SW 1271 (cell line): Measurements from ENCODE around the gene GLCCI1.
A peak's percentile ranks its signal among the peaks of the same experiment; 100 is the strongest.
"Not testable (repeated sequence)": the region's sequence is repeated elsewhere in the genome, so short reads cannot be mapped to it uniquely, and the experiment has no call there.

Experiments
- DNase-seq, 2 experiments: peaks; one replicate each; lab custom pipeline; 2025; lab: John Stamatoyannopoulos, UW

The GLCCI1 gene

DNA sequence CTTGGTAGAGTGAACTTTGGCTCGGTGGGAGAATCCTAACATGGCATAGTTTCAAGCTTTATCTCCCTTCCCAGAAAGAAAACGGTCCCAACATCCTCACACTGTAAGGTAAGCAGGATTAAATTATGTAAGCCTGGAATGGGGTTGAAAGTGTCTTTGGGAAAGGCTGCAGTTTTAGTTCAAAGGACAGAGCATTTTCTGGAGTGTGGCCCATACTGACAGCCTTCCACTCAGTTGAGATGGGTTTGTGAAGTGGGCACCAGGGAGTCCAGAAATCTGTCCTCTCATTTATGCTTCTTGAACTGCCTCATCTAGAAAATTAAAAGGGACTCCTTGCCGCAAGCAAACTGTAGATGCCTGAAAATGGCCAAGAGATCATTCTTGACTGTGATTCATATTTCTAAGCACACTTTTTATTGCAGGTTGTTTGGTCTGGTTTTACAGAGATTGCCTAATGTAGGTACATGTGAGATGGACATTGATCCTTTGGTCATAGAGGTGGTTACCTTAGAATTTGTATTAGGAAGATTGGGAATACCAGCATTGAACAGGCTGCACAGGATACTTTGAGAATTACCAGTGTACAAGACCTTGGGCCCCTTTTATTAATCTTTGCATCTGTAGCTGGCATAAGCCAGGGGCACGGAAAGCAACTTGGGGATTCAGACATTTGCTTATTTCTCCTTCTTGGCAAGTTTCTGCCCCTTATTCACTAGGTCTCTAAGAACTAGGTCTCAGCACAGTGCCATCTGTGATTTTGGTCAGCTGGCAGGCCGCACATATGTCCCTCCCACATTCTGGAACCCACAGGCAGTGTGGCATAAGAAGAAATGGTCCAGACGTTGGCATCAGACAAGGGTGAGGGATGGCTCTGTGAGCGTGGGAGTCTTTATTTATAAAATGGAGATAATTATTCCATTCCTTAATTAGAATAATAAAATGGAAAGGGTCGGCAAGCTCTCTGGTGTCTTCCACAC lies 125.9 kb downstream of the GLCCI1 start:
- no peak for DNase-seq

DNA sequence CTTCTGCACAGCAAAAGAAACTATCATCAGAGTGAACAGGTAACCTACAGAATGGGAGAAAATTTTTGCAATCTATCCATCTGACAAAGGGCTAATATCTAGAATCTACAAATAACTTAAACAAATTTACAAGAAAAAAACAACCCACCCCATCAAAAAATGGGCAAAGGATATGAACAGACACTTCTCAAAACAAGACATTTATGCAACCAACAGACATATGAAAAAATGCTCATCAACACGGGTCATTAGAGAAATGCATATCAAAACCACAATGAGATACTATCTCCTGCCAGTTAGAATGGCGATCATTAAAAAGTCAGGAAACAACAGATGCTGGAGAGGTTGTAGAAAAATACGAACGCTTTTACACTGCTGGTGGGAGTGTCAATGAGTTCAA lies 132.7 kb downstream of the GLCCI1 start:
- not testable (repeated sequence) for DNase-seq

DNA sequence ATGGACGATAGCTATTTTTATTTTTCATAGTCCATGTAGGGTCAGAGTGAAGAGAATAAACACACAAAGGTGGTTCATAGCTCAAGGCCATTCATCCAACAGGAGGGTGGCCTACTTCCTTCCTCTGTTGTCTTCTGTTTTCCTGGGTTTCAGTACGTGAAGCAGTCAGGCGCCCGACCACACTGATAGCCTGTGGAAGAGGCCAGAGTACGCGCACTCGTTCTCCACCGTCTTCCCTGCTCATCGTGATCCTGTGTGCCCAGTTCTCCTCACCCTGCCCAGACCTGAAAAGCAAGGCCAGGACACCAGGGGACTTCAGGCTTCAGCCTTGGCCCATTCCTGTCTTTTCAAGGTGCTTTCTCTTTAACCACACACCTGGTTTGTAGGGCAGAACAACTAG lies 134.7 kb downstream of the GLCCI1 start:
- DNase-seq, result no peak

DNA sequence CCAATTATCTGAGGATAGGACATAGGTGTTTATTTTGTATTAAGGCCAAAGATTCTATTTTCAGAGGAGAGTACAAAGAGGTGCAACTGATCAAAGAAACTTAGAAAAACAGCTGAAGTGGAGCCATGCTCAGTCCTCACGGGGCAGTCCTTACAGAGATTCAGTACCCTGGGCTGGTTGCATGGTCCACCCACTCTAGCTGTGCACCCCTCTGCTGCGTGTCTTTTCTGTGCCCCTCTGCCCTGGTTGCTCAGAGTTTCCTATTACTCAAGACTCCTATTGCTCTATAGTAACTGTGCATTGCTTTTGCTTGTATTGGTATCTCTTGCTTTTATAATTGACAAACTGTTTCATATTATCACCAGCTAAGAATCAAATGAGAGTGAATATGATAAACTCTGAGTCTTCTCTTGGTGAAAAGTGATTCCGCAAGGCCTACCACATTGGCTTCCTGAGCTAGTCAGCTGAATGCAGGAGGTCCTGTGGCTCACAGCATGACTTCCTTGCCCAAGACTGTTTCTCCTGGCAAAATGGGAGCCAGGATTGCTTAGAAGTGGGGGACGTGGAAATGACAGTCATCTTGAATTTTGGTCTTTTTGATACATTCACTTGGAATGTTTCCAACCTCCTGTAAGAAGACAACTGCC lies 137.0 kb downstream of the GLCCI1 start:
- no peak for DNase-seq

DNA sequence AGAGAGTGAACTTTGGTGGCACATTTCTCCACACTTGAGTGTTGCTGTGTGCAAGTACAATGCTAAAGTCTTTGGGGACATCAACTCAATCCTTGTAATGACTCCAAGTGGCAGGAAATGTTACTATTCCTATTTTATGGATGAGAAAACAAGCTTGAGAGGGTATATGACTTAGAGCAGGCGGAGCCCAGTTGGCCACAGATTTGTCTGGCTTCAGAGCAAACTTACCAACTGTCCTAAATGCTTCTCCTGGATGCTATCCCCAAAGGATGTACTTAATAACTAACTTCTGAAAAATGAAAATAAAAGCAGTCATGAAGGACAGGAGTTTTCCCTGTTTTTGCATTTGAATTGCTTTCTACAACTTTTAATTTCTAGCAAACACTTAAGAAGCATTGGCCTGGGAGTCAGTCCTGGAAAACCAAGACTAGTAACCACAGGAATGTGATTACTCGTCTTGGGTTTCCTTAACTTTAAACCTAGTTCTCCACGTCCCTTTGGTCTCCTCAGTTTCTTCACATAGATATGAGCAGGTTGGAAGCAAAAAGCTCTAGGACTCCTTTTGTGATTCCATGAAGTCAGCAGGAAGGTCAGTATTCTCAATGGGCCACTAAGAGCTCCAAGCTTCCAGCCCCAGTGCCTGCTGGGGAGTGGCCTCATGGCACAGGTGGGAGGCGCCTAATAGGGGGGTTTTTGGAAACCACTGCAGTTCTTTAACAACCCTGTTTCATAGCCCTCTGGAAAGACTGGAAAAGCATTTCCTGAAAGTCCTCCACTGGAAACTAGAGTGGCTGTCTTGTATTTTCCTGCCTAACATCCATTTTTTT lies 140.8 kb downstream of the GLCCI1 start:
- DNase-seq, result peak in 1 of 2 experiments; percentile 21

DNA sequence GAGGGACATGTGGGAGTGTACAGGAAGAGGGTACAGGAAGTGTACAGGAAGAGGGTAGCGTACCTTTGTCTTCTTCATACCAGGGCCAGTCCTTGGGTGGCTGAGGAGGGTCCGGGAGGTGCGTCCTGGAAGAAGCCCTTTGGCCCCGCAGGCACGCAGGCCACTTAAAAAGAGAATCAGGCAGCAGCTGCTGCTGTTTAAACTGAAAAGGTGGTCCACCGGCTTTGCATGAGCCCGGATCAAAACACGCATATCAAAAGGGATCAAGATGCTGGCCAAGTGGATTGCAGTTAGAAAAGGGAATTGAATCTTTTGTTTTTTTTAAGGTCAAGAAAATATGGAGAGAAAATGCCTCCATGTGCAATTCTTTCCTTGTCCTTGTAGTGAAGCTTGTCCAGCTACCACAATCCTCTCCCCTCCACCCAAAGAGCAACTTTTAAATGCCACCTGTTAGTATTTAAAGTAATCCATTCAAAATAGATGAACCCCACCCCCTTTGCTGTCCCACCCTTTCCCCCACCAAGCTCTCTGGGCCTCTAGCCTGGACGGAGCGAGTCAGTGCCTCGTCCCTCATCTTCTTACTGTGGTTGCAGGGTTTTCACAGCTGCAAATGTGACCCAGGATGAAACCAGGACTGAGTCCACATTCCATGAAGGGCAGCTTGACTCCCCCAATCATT lies 142.8 kb downstream of the GLCCI1 start:
- no peak for DNase-seq

DNA sequence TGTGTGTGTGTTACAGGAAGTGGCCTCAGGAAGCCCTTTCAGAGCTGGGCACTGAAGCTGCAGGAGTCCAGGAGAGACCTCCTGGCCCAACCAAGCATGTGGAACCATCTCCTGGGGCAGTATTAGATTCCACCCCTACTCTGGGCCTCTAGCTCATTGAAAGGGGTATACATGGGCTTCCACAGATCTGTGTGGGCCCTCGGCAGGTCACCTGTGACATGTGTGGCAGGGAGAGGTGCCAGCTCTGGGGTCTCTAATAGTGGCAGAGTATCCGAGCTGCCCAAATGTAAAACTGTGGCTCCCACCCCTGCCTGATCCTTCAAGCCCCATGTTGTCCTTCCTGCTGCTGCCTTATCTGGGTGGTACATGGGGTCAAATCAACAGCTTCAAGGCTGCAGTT lies 144.1 kb downstream of the GLCCI1 start:
- no peak for DNase-seq

DNA sequence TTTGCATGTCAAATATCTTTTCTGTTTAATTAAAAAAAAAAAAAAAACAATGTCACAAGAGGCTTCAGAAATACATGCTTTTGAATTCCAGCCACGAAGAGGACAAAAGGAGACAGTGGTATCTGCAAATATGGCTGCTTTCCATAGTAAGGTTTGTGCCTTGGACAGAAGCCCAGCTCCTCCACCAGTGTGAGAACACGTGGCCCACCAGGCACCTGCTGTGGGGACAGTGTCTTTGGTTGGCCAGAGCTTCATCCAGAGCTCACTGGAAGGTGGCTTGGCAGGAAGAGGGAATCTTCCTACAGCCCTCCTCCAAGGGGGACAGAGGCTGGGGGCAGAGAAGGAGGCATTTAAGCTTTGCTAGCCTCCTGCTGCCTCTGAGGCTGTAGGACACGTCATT lies 144.6 kb downstream of the GLCCI1 start:
- no peak for DNase-seq

DNA sequence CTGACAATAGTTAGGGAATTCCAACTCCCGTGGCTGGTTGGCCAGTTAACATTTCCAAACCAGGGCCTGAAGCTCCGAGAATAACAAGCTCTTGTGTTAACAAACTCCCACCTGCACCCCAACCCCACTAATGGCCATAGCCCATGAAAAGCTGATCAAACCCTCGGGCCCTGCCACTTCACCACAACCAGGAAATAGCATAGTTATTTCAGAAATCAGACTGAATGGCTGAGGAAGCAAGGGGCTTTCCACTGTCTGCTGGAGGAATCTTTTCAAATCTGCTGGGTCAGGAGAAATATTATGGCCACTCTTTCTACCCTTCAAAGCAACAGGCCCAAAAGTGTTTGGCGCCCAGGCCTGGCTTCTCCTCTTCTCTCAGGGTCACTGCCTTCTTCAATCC lies 145.6 kb downstream of the GLCCI1 start:
- no peak for DNase-seq

DNA sequence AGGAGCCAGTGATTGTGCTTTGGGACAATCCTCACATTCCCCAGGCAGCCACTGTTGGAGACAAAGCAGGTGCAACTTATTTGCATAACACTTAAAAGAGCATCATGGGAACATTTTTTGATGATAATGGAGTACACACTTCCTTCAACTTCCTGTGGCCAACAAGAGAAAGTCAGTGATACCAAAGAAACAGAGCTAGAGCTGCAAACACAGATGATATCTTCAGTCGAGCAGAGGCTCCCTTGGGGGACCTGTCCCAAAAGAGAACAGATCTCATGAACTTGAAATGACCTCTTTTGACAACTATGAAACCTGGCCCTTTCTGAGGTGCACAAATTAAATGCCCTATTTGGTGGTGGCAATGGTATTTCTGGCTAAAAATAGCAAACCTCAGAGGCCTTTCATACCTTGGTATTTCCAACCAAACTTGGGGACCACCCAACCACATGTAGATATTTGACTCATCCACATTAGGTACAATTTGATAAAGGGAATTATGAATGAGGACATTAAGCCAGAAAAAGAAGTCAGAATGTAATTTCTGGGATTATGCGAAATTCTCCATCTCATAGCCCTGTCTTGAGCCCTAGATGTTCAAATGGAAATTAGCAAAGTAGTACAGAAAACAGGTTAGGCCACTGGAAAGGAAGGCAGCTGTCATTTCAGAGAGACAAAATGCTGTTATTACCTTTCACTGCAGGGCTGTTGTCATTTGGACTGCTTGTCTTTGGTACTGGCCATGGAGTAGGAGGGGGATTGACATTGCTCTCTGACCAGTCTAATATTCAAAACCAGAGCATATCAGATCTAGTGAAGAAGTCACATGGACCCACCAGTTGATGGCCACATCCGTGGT lies 147.2 kb downstream of the GLCCI1 start:
- no peak for DNase-seq

DNA sequence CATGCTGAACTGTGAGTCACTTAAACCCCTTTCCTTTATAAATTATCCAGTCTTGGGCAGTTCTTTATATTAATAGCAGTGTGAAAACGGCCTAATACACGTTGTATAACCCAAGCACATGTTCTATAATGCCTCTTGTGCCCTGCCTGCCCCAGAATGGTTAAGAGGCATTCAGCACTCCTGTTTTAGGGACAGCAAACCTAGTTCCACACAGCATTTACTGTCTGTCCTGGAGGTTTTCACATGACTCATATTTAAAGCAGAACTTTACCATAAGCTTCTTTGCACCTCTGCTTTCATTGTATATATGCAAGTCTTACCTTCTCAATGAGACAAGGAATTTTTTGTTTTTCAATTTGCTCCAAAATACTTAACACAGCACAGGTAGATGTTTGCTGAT lies 148.6 kb downstream of the GLCCI1 start:
- no peak for DNase-seq

DNA sequence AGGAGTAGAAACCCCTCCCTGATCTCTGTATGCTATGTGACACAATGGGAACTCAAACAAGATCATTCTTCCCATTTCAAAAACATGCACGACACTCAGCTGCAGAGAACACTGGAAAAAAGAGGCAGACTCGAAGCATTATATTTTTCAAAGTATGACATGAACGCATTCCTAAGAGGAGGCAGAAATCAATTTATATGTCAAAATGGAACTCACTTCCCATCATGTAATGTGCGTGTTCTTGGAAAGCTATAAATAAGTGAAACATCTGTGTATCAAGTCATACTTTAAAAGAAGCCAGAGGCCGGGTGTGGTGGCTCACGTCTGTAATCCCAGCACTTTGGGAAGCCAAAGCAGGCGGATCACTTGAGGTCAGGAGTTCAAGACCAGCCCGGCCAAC lies 150.7 kb downstream of the GLCCI1 start:
- no peak for DNase-seq

DNA sequence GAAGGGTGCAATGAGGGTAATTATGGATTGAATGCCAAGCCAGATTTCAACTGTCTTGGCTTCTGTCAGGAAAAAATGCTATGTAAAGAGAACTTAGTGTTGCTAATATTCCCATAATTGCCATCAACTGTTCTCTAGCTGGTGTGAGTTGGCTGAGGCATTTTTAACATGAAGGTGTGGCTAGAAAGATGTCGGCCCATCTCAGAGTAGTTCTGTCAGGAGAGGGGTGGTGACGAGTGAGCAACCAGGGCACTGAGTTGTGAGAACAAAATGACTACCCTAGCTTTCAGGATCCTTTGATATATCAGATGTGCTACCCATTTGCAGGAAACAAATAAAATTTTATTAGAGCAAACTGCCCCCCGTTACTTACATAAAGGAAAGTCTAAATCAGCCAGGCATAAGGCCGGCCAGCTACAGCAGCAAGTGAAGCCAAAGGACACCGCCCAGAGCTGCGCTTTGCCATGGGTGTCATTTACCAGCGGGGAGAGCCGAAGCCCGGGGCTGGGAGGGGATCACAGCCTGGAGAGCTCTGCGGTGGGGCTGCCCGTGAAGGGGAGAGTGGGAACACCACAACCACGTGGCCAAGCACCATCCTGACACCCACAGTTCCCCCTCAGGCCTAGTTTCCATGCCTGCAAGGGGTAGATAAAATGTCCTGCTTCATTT lies 151.9 kb downstream of the GLCCI1 start:
- DNase-seq, result no peak

DNA sequence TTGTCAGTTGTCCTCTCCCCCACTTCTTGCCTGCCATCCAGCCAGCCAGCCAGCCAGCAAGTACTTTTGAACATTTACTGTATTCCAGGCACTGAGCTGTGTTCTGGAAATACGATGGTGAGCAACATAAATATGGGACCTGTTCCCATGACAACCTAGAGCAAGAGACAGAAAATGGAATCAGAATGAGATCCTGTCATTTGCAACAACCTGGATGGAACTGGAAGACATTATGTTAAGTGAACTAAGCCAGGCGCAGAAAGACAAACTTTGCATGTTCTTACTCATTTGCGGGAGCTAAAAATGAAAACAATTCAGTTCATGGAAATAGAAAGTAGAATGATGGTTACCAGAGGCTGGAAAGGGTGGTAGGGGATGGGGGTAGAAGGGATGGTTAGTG lies 152.6 kb downstream of the GLCCI1 start:
- DNase-seq, result no peak

DNA sequence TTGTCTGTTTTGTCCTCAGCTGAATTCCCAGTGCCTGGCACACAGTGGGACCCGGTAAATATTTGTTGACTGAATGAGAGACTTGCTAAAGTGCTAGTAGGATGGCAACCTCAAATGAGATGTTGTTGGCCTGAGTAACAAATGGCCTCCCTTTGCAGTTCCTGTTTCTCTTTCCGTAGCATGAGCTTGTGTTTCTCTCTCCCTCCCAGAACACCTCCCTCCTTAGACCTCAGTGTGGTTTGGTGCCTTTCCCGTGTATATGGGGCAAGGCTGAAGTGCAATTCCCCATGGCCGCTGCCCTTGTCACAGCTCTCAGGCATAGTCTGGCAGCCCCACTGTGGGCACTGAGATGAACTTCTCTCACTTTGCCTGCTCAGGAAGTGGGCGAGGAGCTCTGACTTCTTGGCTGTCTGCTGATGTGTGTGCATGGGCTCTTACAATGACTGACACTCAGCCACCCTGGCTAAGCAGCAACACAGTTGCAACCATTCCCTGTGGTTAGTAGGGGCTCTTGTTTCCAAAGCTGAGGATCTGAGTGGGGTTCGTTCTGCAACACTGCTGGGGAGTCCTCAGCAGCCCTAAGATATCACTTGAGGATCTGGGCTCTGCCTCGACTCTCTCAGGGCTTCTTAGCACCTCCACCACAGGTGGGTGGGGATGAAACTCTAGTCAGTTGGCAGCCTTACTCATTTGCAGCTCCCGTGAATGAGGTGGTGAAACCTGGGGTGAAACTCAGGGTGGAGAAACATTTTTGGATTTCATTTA lies 157.3 kb downstream of the GLCCI1 start:
- no peak for DNase-seq

DNA sequence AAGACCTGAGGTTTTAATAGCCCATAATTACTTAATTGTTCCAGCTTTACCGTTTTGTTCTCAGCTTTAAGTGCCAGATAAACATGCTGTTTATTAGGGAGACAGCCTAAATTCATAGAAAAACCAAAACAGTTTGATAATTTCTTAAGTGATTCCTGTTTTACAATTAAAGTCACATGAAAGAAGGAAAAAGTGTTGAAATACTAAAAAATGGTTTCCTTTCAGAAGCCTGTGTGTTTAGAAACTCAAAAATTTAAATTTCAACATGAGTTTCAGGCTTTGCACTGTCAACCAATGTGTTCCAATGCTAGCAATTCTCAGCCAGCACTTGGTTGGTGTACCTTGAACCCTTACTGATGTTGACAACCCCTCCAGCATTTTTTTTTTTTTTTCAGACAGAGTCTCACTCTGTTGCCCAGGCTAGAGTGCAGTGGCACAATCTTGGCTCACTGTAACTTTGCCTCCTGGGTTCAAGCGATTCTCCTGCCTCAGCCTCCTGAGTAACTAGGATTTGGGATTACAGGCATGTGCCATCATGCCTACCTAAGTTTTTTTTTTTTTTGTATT lies 158.1 kb downstream of the GLCCI1 start:
- no peak for DNase-seq

DNA sequence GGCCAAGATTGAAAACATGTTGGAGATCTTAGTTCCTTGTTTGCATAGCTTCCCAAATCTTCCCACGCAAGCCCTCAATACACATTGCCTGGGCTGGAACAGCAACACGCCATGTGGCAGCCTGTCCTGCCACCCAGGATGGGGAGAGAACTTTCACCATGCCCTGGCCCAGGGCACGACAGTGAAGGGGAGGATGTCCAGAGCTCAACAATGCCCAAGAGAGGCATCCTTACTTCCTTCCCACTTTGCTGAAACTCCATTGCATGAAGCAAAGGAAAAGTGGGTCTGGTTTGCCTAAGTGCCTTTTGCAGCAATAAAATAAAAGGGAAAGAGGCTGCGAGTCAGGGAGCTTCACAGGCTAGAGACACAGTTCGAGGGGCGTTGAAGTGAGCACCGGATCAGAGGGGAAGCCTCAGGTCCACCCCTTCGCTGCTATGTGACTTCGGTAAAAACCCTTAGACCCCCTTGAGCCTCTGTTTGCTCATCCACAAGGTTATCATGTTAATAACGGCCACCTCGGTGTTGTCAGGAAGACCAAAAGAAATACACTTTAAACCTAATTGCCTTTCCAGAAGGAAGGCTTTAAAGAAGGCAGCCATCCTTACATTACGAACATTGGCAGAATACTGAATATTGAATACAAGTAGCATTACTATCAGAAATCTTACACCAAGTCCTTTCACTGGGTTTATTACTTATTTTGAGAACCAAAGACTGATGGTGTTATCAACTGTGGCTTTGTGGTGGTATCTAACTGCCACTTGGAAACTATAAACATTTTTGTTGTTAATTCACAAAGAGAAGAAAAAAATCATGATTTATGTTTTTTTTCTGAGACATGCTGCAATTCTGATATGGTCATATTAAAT lies 160.1 kb downstream of the GLCCI1 start:
- no peak for DNase-seq

DNA sequence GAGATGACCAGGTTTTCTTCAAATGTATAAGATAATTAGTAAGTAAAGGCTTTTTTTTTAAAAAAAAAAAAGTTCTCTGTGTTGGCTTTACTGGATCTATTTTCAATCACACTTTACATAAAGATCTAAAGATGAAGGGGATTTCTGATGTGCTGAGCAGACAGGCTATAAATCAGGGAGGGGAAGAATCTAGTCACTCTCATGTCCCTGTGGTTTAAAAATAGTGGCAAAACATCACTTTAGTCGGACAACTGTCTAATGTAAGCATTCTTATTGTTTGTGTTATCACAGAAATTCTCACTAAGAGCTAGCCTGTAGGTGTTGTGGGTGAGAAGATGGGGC lies 160.7 kb downstream of the GLCCI1 start:
- no peak for DNase-seq
